Measurements from ENCODE around the gene MYH15.

The MYH15 gene

GRCh38 chr3:108509263-108509662, 1.1 kb downstream of the MYH15 start:
- Histone ChIP-seq H3K4me1 (ENCODE audit: insufficient read depth, low read length) (no peaks in the 10 kb centered on the region), H3K27me3 (ENCODE audit: control insufficient read depth in 1 of 2, insufficient read depth in 2 of 2, low read length in 2 of 2) (no peaks in the 10 kb centered on the region), H3K9ac (ENCODE audit: low read length) (no peak overlapping the region), H3K27ac (ENCODE audit: low read depth, low read length) (no peak overlapping the region), H3K4me3 (ENCODE audit: low read depth in 1 of 2, low read length in 2 of 2) (no peak overlapping the region), H3K9me3 (ENCODE audit: low read length) (no peaks in the 10 kb centered on the region), H3K36me3 (ENCODE audit: insufficient read depth, low read length) (no peaks in the 10 kb centered on the region)

GRCh38 chr3:108507902-108508301, 2.5 kb downstream of the MYH15 start:
- no peaks in the 10 kb centered on the region for H3K36me3 ChIP-seq (ENCODE audit: insufficient read depth, low read length)
- H3K9me3 ChIP-seq (ENCODE audit: low read length), result no peaks in the 10 kb centered on the region
- H3K27me3 ChIP-seq (ENCODE audit: control insufficient read depth in 1 of 2, insufficient read depth in 2 of 2, low read length in 2 of 2), result no peaks in the 10 kb centered on the region
- no peak overlapping the region for H3K4me3 ChIP-seq (ENCODE audit: low read depth in 1 of 2, low read length in 2 of 2)
- no peak overlapping the region for H3K9ac ChIP-seq (ENCODE audit: low read length)
- H3K27ac ChIP-seq (ENCODE audit: low read depth, low read length), result no peak overlapping the region
- no peaks in the 10 kb centered on the region for H3K4me1 ChIP-seq (ENCODE audit: insufficient read depth, low read length)

- Histone ChIP-seq H3K27ac (ENCODE audit: low read depth, low read length) (no peak overlapping the region), H3K9me3 (ENCODE audit: low read length) (no peaks in the 10 kb centered on the region), H3K36me3 (ENCODE audit: insufficient read depth, low read length) (no peaks in the 10 kb centered on the region), H3K27me3 (ENCODE audit: control insufficient read depth in 1 of 2, insufficient read depth in 2 of 2, low read length in 2 of 2) (no peaks in the 10 kb centered on the region), H3K4me3 (ENCODE audit: low read depth in 1 of 2, low read length in 2 of 2) (no peak overlapping the region), H3K4me1 (ENCODE audit: insufficient read depth, low read length) (no peaks in the 10 kb centered on the region), H3K9ac (ENCODE audit: low read length) (no peak overlapping the region)
Measured at GRCh38 chr3:108505811-108506210, 4.6 kb downstream of the MYH15 start.

- Histone ChIP-seq H3K4me3 (ENCODE audit: low read depth in 1 of 2, low read length in 2 of 2) (no peak overlapping the region), H3K9me3 (ENCODE audit: low read length) (no peaks in the 10 kb centered on the region), H3K27ac (ENCODE audit: low read depth, low read length) (no peak overlapping the region), H3K27me3 (ENCODE audit: control insufficient read depth in 1 of 2, insufficient read depth in 2 of 2, low read length in 2 of 2) (no peaks in the 10 kb centered on the region), H3K4me1 (ENCODE audit: insufficient read depth, low read length) (no peaks in the 10 kb centered on the region), H3K36me3 (ENCODE audit: insufficient read depth, low read length) (no peaks in the 10 kb centered on the region), H3K9ac (ENCODE audit: low read length) (no peak overlapping the region)
Measured at GRCh38 chr3:108503722-108504121, 6.7 kb downstream of the MYH15 start.

- Histone ChIP-seq H3K4me3 (ENCODE audit: low read depth in 1 of 2, low read length in 2 of 2) (no peak overlapping the region), H3K27ac (ENCODE audit: low read depth, low read length) (no peak overlapping the region), H3K4me1 (ENCODE audit: insufficient read depth, low read length) (no peaks in the 10 kb centered on the region), H3K27me3 (ENCODE audit: control insufficient read depth in 1 of 2, insufficient read depth in 2 of 2, low read length in 2 of 2) (no peaks in the 10 kb centered on the region), H3K9me3 (ENCODE audit: low read length) (no peaks in the 10 kb centered on the region), H3K9ac (ENCODE audit: low read length) (no peak overlapping the region), H3K36me3 (ENCODE audit: insufficient read depth, low read length) (no peaks in the 10 kb centered on the region)
Measured at GRCh38 chr3:108501535-108501934, 8.9 kb downstream of the MYH15 start.

GRCh38 chr3:108500728-108501127, 9.7 kb downstream of the MYH15 start:
- Histone ChIP-seq H3K4me3 (ENCODE audit: low read depth in 1 of 2, low read length in 2 of 2) (no peak overlapping the region), H3K4me1 (ENCODE audit: insufficient read depth, low read length) (no peaks in the 10 kb centered on the region), H3K9ac (ENCODE audit: low read length) (no peak overlapping the region), H3K9me3 (ENCODE audit: low read length) (no peaks in the 10 kb centered on the region), H3K27ac (ENCODE audit: low read depth, low read length) (no peak overlapping the region), H3K36me3 (ENCODE audit: insufficient read depth, low read length) (no peaks in the 10 kb centered on the region), H3K27me3 (ENCODE audit: control insufficient read depth in 1 of 2, insufficient read depth in 2 of 2, low read length in 2 of 2) (no peaks in the 10 kb centered on the region)

- H3K4me1 ChIP-seq (ENCODE audit: insufficient read depth, low read length), result no peaks in the 10 kb centered on the region
- no peak overlapping the region for H3K27ac ChIP-seq (ENCODE audit: low read depth, low read length)
- H3K27me3 ChIP-seq (ENCODE audit: control insufficient read depth in 1 of 2, insufficient read depth in 2 of 2, low read length in 2 of 2), result no peaks in the 10 kb centered on the region
- no peaks in the 10 kb centered on the region for H3K9me3 ChIP-seq (ENCODE audit: low read length)
- H3K36me3 ChIP-seq (ENCODE audit: insufficient read depth, low read length), result no peaks in the 10 kb centered on the region
- H3K4me3 ChIP-seq (ENCODE audit: low read depth in 1 of 2, low read length in 2 of 2), result no peak overlapping the region
- H3K9ac ChIP-seq (ENCODE audit: low read length), result no peak overlapping the region
Measured at GRCh38 chr3:108497271-108497670, 13.1 kb downstream of the MYH15 start.

GRCh38 chr3:108495717-108496116, 14.7 kb downstream of the MYH15 start:
- Histone ChIP-seq H3K4me1 (ENCODE audit: insufficient read depth, low read length) (no peaks in the 10 kb centered on the region), H3K27me3 (ENCODE audit: control insufficient read depth in 1 of 2, insufficient read depth in 2 of 2, low read length in 2 of 2) (no peaks in the 10 kb centered on the region), H3K27ac (ENCODE audit: low read depth, low read length) (no peak overlapping the region), H3K9me3 (ENCODE audit: low read length) (no peaks in the 10 kb centered on the region), H3K9ac (ENCODE audit: low read length) (no peak overlapping the region), H3K36me3 (ENCODE audit: insufficient read depth, low read length) (no peaks in the 10 kb centered on the region), H3K4me3 (ENCODE audit: low read depth in 1 of 2, low read length in 2 of 2) (no peak overlapping the region)

GRCh38 chr3:108494906-108495531, 15.4 kb downstream of the MYH15 start:
- no peaks in the 10 kb centered on the region for H3K9me3 ChIP-seq (ENCODE audit: low read length)
- H3K27me3 ChIP-seq (ENCODE audit: control insufficient read depth in 1 of 2, insufficient read depth in 2 of 2, low read length in 2 of 2), result no peaks in the 10 kb centered on the region
- H3K4me3 ChIP-seq (ENCODE audit: low read depth in 1 of 2, low read length in 2 of 2), result no peak overlapping the region
- H3K4me1 ChIP-seq (ENCODE audit: insufficient read depth, low read length), result no peaks in the 10 kb centered on the region
- no peak overlapping the region for H3K27ac ChIP-seq (ENCODE audit: low read depth, low read length)
- no peak overlapping the region for H3K9ac ChIP-seq (ENCODE audit: low read length)
- H3K36me3 ChIP-seq (ENCODE audit: insufficient read depth, low read length), result no peaks in the 10 kb centered on the region

- Histone ChIP-seq H3K27ac (ENCODE audit: low read depth, low read length) (no peak overlapping the region), H3K27me3 (ENCODE audit: control insufficient read depth in 1 of 2, insufficient read depth in 2 of 2, low read length in 2 of 2) (no peaks in the 10 kb centered on the region), H3K4me1 (ENCODE audit: insufficient read depth, low read length) (no peaks in the 10 kb centered on the region), H3K4me3 (ENCODE audit: low read depth in 1 of 2, low read length in 2 of 2) (no peak overlapping the region), H3K36me3 (ENCODE audit: insufficient read depth, low read length) (no peaks in the 10 kb centered on the region), H3K9ac (ENCODE audit: low read length) (no peak overlapping the region), H3K9me3 (ENCODE audit: low read length) (no peaks in the 10 kb centered on the region)
Measured at GRCh38 chr3:108493862-108494261, 16.5 kb downstream of the MYH15 start.

- H3K27ac ChIP-seq (ENCODE audit: low read depth, low read length), result no peak overlapping the region
- H3K4me1 ChIP-seq (ENCODE audit: insufficient read depth, low read length), result peaks cover 6% of the 10 kb centered on the region
- H3K9ac ChIP-seq (ENCODE audit: low read length), result no peak overlapping the region
- H3K36me3 ChIP-seq (ENCODE audit: insufficient read depth, low read length), result no peaks in the 10 kb centered on the region
- H3K27me3 ChIP-seq (ENCODE audit: control insufficient read depth in 1 of 2, insufficient read depth in 2 of 2, low read length in 2 of 2), result no peaks in the 10 kb centered on the region
- H3K4me3 ChIP-seq (ENCODE audit: low read depth in 1 of 2, low read length in 2 of 2), result no peak overlapping the region
- H3K9me3 ChIP-seq (ENCODE audit: low read length), result no peaks in the 10 kb centered on the region
Measured at GRCh38 chr3:108491456-108491855, 18.9 kb downstream of the MYH15 start.

GRCh38 chr3:108489776-108490175, 20.6 kb downstream of the MYH15 start:
- Histone ChIP-seq H3K9ac (ENCODE audit: low read length) (no peak overlapping the region), H3K4me3 (ENCODE audit: low read depth in 1 of 2, low read length in 2 of 2) (no peak overlapping the region), H3K36me3 (ENCODE audit: insufficient read depth, low read length) (no peaks in the 10 kb centered on the region), H3K9me3 (ENCODE audit: low read length) (no peaks in the 10 kb centered on the region), H3K27me3 (ENCODE audit: control insufficient read depth in 1 of 2, insufficient read depth in 2 of 2, low read length in 2 of 2) (no peaks in the 10 kb centered on the region), H3K27ac (ENCODE audit: low read depth, low read length) (no peak overlapping the region), H3K4me1 (ENCODE audit: insufficient read depth, low read length) (peaks cover 6% of the 10 kb centered on the region)

Measured in muscle layer of colon (tissue), 2 donors.